K562 (cell line): Measurements from ENCODE around the gene GLI3. TPM values are rescaled to one million over a fixed set of nuclear protein-coding genes. Genes with fewer than 3 reads are reported as not detected.

ENCODE experiments used
- HDAC8 ChIP-seq: fragments of 450-650 bp; IDR thresholded peaks from 2 replicates; pipeline ENCODE4 v1.6.1; 2016; ENCODE audit warnings: mild to moderate bottlenecking, missing genetic modification characterization, moderate library complexity, missing compliant biosample characterization
- POLR2G ChIP-seq: fragments of 200-400 bp; formaldehyde crosslinking; IDR thresholded peaks from 2 replicates; pipeline ENCODE4 v1.6.1; 2017; ENCODE audit warnings: low read depth, mild to moderate bottlenecking, antibody characterized with exemption, low read length, moderate library complexity
- SOX6 ChIP-seq: fragments of 450-650 bp; IDR thresholded peaks from 2 replicates; pipeline ENCODE4 v1.6.1; 2014; ENCODE audit warnings: mild to moderate bottlenecking
- SREBF1 ChIP-seq: fragments of 150-350 bp; IDR thresholded peaks from 2 replicates; pipeline ENCODE4 v1.6.1; 2014; ENCODE audit warnings: antibody characterized with exemption, low read depth, low read length, borderline replicate concordance
- ZNF41 ChIP-seq: fragments of 250-450 bp; sonication (Bioruptor Pico); conservative IDR thresholded peaks from 2 replicates; pipeline ENCODE4 v1.4.0; 2020; ENCODE audit warnings: mild to moderate bottlenecking
- ZNF436 ChIP-seq: fragments of 250-450, 450-650 bp; sonication (Bioruptor Pico); formaldehyde crosslinking; IDR thresholded peaks from 2 replicates; pipeline ENCODE4 v1.7.0; 2020; ENCODE audit warnings: mild to moderate bottlenecking
- polyA plus RNA-seq, 8 experiments: library from polyadenylated mRNA; depleted of rRNA in 4 of 8; stranded (reverse) in 5 of 8; unstranded in 3 of 8; fragments of >200 nt; fragmentation: Nextera tagmentation in 2 of 8; fragmentation: Illumina TruSeq in 1 of 8; extraction: Ambion mirVana in 2 of 8; extraction: Trizol in 1 of 8; gene quantifications; 2 replicates each; pipeline versions ENCODE4 v1.2.1 to v1.2.3, GENCODE V29; 2011 to 2014; ENCODE audit warnings: inconsistent platforms in 1 of 8, missing spikeins in 1 of 8
- total RNA-seq, 7 experiments: library from RNA; depleted of rRNA in 6 of 7; stranded (reverse); fragments of >200 nt in 6 of 7; fragmentation: Illumina TruSeq in 2 of 7; extraction: Trizol in 2 of 7; gene quantifications; 2 replicates each; pipeline versions ENCODE4 v1.2.1 to v1.2.3, GENCODE V29; 2011 to 2021; ENCODE audit warnings: low replicate concordance in 1 of 7
- TF ChIP-seq, protein P1 (sequence below): fragments of 250-450 bp; sonication (Bioruptor Pico); IDR thresholded peaks from 2 replicates; pipeline ENCODE4 v1.5.0; 2021
- TF ChIP-seq, protein P2 (sequence below): sonication (generic); formaldehyde crosslinking; IDR thresholded peaks from 2 replicates; pipeline ENCODE4 v1.8.1; 2022; ENCODE audit warnings: missing genetic modification reagents
- TF ChIP-seq, protein P3 (sequence below): sonication (generic); IDR thresholded peaks from 2 replicates; pipeline ENCODE4 v1.6.1; 2016

Gene GLI3
- total and polyA plus RNA-seq, 9 of the 15 experiments (the other 6 are each of a cell fraction or from before 2014, with no cell fraction given) = 0.01 to 0.18 (median 0.07) TPM; not detected in 6

DNA sequence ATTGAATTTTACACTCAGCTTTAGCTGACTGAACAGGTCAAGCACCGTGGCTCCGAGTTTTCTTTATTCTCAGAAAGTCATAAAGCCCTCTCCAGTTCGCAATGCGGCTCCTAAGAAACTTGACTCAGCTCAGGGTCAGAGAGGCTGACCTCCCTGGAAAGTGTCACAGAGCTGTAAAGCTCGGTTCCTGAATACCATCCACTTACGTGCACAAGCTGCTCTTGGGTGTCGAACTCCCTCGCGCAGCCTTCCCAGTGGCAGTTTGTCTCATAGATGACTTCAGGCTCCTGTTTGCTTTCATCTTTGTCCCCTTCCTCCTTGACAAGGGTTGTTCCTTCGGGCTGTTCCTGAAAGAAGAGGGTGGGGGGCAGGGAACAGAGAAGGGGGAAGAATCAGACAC lies 213.7 kb downstream of the GLI3 start (continued):
- TF ChIP-seq, protein P1, sequence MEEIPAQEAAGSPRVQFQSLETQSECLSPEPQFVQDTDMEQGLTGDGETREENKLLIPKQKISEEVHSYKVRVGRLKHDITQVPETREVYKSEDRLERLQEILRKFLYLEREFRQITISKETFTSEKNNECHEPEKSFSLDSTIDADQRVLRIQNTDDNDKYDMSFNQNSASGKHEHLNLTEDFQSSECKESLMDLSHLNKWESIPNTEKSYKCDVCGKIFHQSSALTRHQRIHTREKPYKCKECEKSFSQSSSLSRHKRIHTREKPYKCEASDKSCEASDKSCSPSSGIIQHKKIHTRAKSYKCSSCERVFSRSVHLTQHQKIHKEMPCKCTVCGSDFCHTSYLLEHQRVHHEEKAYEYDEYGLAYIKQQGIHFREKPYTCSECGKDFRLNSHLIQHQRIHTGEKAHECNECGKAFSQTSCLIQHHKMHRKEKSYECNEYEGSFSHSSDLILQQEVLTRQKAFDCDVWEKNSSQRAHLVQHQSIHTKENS = no peak
- TF ChIP-seq SREBF1 (no peak), HDAC8 (tag) (no peak), ZNF41 (CRISPR knock-in tag) (no peak), ZNF436 (CRISPR knock-in tag) (no peak), SOX6 (no peak), POLR2G (no peak)
- TF ChIP-seq, protein P2, sequence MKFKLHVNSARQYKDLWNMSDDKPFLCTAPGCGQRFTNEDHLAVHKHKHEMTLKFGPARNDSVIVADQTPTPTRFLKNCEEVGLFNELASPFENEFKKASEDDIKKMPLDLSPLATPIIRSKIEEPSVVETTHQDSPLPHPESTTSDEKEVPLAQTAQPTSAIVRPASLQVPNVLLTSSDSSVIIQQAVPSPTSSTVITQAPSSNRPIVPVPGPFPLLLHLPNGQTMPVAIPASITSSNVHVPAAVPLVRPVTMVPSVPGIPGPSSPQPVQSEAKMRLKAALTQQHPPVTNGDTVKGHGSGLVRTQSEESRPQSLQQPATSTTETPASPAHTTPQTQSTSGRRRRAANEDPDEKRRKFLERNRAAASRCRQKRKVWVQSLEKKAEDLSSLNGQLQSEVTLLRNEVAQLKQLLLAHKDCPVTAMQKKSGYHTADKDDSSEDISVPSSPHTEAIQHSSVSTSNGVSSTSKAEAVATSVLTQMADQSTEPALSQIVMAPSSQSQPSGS (CRISPR knock-in tag) = no peak
- TF ChIP-seq, protein P3, sequence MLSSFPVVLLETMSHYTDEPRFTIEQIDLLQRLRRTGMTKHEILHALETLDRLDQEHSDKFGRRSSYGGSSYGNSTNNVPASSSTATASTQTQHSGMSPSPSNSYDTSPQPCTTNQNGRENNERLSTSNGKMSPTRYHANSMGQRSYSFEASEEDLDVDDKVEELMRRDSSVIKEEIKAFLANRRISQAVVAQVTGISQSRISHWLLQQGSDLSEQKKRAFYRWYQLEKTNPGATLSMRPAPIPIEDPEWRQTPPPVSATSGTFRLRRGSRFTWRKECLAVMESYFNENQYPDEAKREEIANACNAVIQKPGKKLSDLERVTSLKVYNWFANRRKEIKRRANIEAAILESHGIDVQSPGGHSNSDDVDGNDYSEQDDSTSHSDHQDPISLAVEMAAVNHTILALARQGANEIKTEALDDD = no peak
- TF ChIP-seq, all 486 proteins: peak for 0
